Fibroblast of mammary gland (primary cell): ENCODE measurements around the gene SLC17A3.

Experiments
- DNase-seq: peaks from one replicate; pipeline ENCODE4 v3.0.0-alpha.2; 2010; ENCODE audit warnings: low read depth
- H3K4me3 ChIP-seq: 2 replicates; pipeline ENCODE4 v1.5.1; 2011; ENCODE audit warnings: low read depth, mild to moderate bottlenecking, low read length, moderate library complexity; ENCODE audit not compliant: control insufficient read depth
- TF ChIP-seq, protein P1 (sequence below): conservative IDR thresholded peaks from 2 replicates; pipeline ENCODE4 v1.5.1; 2011; ENCODE audit warnings: low read depth, low read length, inconsistent platforms; ENCODE audit not compliant: control insufficient read depth, insufficient read depth

Gene SLC17A3

GRCh38 chr6:25869840-25870239 is 4.2 kb downstream of the SLC17A3 start:
- no peak overlapping the region for H3K4me3 ChIP-seq
- DNase-seq, result no peak
- TF ChIP-seq, protein P1, sequence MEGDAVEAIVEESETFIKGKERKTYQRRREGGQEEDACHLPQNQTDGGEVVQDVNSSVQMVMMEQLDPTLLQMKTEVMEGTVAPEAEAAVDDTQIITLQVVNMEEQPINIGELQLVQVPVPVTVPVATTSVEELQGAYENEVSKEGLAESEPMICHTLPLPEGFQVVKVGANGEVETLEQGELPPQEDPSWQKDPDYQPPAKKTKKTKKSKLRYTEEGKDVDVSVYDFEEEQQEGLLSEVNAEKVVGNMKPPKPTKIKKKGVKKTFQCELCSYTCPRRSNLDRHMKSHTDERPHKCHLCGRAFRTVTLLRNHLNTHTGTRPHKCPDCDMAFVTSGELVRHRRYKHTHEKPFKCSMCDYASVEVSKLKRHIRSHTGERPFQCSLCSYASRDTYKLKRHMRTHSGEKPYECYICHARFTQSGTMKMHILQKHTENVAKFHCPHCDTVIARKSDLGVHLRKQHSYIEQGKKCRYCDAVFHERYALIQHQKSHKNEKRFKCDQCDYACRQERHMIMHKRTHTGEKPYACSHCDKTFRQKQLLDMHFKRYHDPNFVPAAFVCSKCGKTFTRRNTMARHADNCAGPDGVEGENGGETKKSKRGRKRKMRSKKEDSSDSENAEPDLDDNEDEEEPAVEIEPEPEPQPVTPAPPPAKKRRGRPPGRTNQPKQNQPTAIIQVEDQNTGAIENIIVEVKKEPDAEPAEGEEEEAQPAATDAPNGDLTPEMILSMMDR, result no peak

DNA sequence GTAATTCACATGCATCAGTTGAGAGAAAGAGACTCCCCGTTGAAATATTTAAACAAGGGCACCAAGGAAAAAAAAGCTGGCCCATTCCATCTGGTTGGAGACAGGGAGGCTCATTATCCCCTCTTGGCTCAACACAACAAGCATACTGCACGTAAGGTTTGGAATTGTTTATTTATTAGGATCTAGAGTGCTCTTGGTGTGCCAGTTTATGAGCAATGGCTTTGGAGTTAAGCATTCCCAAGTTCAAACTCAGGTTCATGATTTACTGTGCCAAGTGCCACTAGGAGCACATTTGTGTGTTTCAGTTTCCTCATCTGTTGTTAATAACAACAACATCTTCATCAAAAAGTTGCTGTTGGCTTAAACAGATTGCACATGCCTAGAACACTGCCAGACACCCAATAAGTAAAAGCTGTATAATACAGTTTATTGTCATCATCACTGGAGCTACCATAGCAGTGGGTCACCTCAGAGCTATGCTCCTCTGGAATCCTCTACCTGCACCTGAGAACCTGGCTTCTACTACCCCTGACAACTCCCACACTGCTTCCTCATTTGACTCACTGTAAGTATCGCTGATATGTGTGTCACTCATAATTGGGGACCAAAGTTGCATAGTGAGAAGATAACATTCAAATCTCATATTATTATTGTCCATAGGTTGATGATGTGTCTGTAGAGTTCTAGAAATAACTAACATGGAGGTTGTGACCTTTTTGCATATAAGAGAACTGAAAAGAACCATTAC is 5.4 kb downstream of the SLC17A3 start:
- H3K4me3 ChIP-seq, result no peak overlapping the region
- no peak for DNase-seq
- TF ChIP-seq, protein P1, result no peak

GRCh38 chr6:25866011-25866410 is 8.0 kb downstream of the SLC17A3 start:
- H3K4me3 ChIP-seq, result no peak overlapping the region
- no peak for DNase-seq
- TF ChIP-seq, protein P1, result no peak

DNA sequence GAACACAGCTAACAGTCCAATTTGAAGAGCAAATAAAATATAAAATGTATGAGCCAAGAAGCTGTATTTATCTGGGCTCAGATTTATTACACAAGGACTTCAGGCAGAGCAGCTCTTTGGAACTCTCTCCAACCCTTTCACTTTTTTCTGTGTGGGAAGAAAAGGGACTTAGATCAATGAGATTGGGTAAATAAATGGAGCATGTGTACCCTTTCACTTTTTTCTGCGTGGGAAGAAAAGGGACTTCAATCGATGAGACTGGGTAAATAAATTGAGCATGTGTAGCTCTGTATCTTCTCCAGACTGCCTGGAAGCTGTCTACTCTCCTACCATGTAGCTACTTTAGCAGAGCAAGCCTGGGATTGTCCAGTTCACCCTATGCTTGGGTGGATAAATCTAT is 10.7 kb downstream of the SLC17A3 start:
- no peak for DNase-seq
- H3K4me3 ChIP-seq, result no peak overlapping the region
- TF ChIP-seq, protein P1, result no peak

DNA sequence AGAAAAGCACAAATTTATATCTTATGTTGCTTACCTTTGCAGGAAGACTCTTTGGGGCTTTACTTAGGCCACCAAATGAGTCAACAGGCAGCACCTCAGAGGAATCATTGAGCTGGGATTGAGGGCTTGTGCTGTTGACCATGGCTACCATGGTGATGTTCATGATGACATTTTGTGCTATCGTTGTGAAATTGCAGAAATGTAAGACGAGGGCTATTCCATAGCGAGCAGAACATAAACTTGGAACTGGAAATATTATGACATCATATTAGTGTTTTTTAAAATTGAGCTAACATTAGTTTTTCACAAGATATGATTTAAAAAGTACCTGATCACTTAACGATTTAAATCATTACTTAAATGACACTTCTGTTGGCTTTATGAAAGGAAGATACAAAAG is 11.8 kb downstream of the SLC17A3 start:
- no peak for DNase-seq
- no peak overlapping the region for H3K4me3 ChIP-seq
- TF ChIP-seq, protein P1, result no peak

DNA sequence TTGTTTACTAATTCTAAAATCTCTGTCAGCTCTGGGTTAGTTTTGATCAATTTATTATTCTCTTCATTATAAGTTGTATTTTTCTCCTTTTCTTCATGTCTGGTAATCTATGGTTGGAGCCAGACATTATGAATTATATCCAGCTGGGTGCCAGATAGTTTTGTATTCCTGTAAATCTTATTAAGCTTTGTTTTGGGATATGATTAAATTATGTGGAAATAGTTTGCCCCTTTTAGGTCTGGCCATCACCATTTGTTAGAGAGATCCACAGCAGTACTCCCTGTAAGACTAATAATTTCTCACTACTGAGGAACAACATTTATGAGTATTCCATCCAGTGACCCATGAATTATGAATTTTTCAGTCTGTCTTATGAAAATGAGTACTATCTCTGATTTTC is 21.3 kb downstream of the SLC17A3 start:
- DNase-seq, result no peak
- H3K4me3 ChIP-seq, result no peak overlapping the region
- TF ChIP-seq, protein P1, result no peak
